A204.1 (cell line): ENCODE measurements around the gene LGALS1.

Experiments used
- FAIRE-seq: peaks from 2 replicates; lab custom pipeline; 2012; peaks lifted over from hg19 to GRCh38; lab: Jason Lieb, UNC

Gene LGALS1

GRCh38 chr22:37662039-37662438 lies 13.4 kb upstream of the LGALS1 start:
- no peak for FAIRE-seq

- FAIRE-seq: no peak
Measured at GRCh38 chr22:37663521-37664140, 11.8 kb upstream of the LGALS1 start.

- no peak for FAIRE-seq
Measured at GRCh38 chr22:37664249-37665101, 11.0 kb upstream of the LGALS1 start.

GRCh38 chr22:37665487-37665886 lies 9.9 kb upstream of the LGALS1 start:
- FAIRE-seq: no peak

GRCh38 chr22:37669586-37669985 lies 5.8 kb upstream of the LGALS1 start:
- FAIRE-seq: no peak

- no peak for FAIRE-seq
Measured at GRCh38 chr22:37672206-37672919, 3.1 kb upstream of the LGALS1 start.

GRCh38 chr22:37672920-37673455 lies 2.4 kb upstream of the LGALS1 start:
- FAIRE-seq: no peak

GRCh38 chr22:37674248-37674647 lies 1.2 kb upstream of the LGALS1 start:
- FAIRE-seq: no peak

- FAIRE-seq: no peak
Measured at GRCh38 chr22:37675930-37676735, 697 bp downstream of the LGALS1 start.

- FAIRE-seq: peak; percentile 19
Measured at GRCh38 chr22:37676736-37677492, 1.5 kb downstream of the LGALS1 start.

- no peak for FAIRE-seq
Measured at GRCh38 chr22:37677493-37677974, 2.1 kb downstream of the LGALS1 start.

- no peak for FAIRE-seq
Measured at GRCh38 chr22:37678372-37678771, 2.9 kb downstream of the LGALS1 start.

GRCh38 chr22:37679670-37680069 lies 4.2 kb downstream of the LGALS1 start:
- FAIRE-seq: no peak

GRCh38 chr22:37680191-37680851 lies 4.9 kb downstream of the LGALS1 start:
- no peak for FAIRE-seq

- no peak for FAIRE-seq
Measured at GRCh38 chr22:37681001-37681424, 5.6 kb downstream of the LGALS1 start.

- no peak for FAIRE-seq
Measured at GRCh38 chr22:37681556-37682049, 6.2 kb downstream of the LGALS1 start.

- no peak for FAIRE-seq
Measured at GRCh38 chr22:37684803-37685615, 9.6 kb downstream of the LGALS1 start.

GRCh38 chr22:37686002-37686982 lies 10.9 kb downstream of the LGALS1 start, which contains the start of gene NOL12:
Gene NOL12 (plus strand): TSS chr22:37686343. CDS start chr22:37686393, 50 bp downstream.
- FAIRE-seq: no peak
